Kidney (tissue), 14 donors: ENCODE data around the gene NUDT22. TPM values are rescaled to one million over a fixed set of nuclear protein-coding genes. Genes with fewer than 3 reads are reported as not detected.
A peak's percentile ranks its signal among the peaks of the same experiment; 100 is the strongest.

ENCODE experiments used
- DNase-seq, 5 donors: peaks; one replicate each; pipeline ENCODE4 v3.0.0-alpha.2; 2013 to 2020
- FAIRE-seq: peaks from 2 replicates; lab custom pipeline; 2012; peaks lifted over from hg19 to GRCh38; lab: Jason Lieb, UNC
- H3K27ac ChIP-seq, 2 donors: one replicate each; pipeline ENCODE4 v1.7.0; 2013; ENCODE audit warnings: low read depth in 2 of 2, low read length in 2 of 2, inconsistent platforms in 1 of 2
- H3K27me3 ChIP-seq: one replicate; pipeline ENCODE4 v1.7.1; 2013; ENCODE audit warnings: low read length, inconsistent platforms; ENCODE audit not compliant: control insufficient read depth, insufficient read depth
- H3K36me3 ChIP-seq, 3 donors: one replicate each; pipeline versions ENCODE4 v1.7.0 to v1.7.1; 2013; ENCODE audit warnings: low read length in 3 of 3, control low read depth in 1 of 3, inconsistent platforms in 1 of 3; ENCODE audit not compliant: insufficient read depth in 3 of 3, control insufficient read depth in 2 of 3
- H3K4me1 ChIP-seq, 3 donors: one replicate each; pipeline versions ENCODE4 v1.7.0 to v1.7.1; 2013; ENCODE audit warnings: low read length in 3 of 3, inconsistent platforms in 1 of 3, low read depth in 1 of 3; ENCODE audit not compliant: control insufficient read depth in 2 of 3, insufficient read depth in 2 of 3
- H3K4me3 ChIP-seq, 3 donors: one replicate each; pipeline versions ENCODE4 v1.7.0 to v1.8.1; 2013; ENCODE audit warnings: low read length in 3 of 3, control low read depth in 1 of 3, inconsistent platforms in 1 of 3
- H3K9ac ChIP-seq, 3 donors: one replicate each; pipeline versions ENCODE4 v1.7.0 to v1.7.1; 2013; ENCODE audit warnings: low read length in 3 of 3, control low read depth in 1 of 3, inconsistent platforms in 1 of 3
- H3K9me3 ChIP-seq, 3 donors: one replicate each; pipeline versions ENCODE4 v1.7.0 to v1.7.1; 2013; ENCODE audit warnings: low read length in 3 of 3, control low read depth in 1 of 3, inconsistent platforms in 1 of 3; ENCODE audit not compliant: control insufficient read depth in 2 of 3, insufficient read depth in 1 of 3
- CTCF ChIP-seq: IDR thresholded peaks from 3 replicates; pipeline ENCODE4 v1.5.1; 2012; ENCODE audit warnings: mild to moderate bottlenecking, moderate library complexity, borderline replicate concordance; ENCODE audit not compliant: insufficient read depth; ENCODE audit errors: extremely low read depth
- intact Hi-C: fragments of 100-400 bp; cut with DNase I; formaldehyde crosslinking; loops from one replicate; pipeline ENCODE4 v1.11.1; 2022
- polyA plus RNA-seq: library from polyadenylated mRNA; stranded (reverse); fragments of 350-450 nt; fragmentation: Illumina TruSeq; extraction: RNeasy Lipid Tissue Mini Kit (QIAGEN cat#74804); gene quantifications from one replicate; pipeline ENCODE4 v1.2.3, GENCODE V29; 2014; ENCODE audit warnings: low read depth, low replicate concordance; ENCODE audit not compliant: insufficient read depth
- total RNA-seq: library from RNA; stranded (reverse); fragmentation: NEBNext Ultra II Directional; extraction: Animal tissue kit (Norgen Biotek cat#: 25700); gene quantifications from one replicate; pipeline ENCODE4 v1.2.1, GENCODE V29; 2021
- donor health status: control.
- donor health status: control.
- donor health status: control.
- donor health status: control.
- donor health status: control.
- donor health status: DM: yes; HTN: yes; CAD: no.
- donor health status: Normal renal cell carcinoma (clear cell type).

The NUDT22 gene
- total and polyA plus RNA-seq, 2 donors from 2014 or later, result 64.5 to 150 TPM

- H3K27me3 ChIP-seq, result no peaks in the 10 kb centered on the region
- no peak for DNase-seq
- H3K9me3 ChIP-seq, result no peaks in the 10 kb centered on the region
- peaks cover 0 to 5% (median 0%) of the 10 kb centered on the region in 3 donors for H3K4me1 ChIP-seq
- no peak overlapping the region for H3K9ac ChIP-seq
- H3K4me3 ChIP-seq, result no peak overlapping the region
- FAIRE-seq, result no peak
- intact Hi-C loops, result no loop called here
- TF ChIP-seq CTCF, result no peak
- H3K27ac ChIP-seq, result no peak overlapping the region
- peaks cover 4 to 37% (median 24%) of the 10 kb centered on the region in 3 donors for H3K36me3 ChIP-seq
Measured at GRCh38 chr11:64203421-64204079, 22.5 kb upstream of the NUDT22 start.

- H3K4me3 ChIP-seq, result no peak overlapping the region
- H3K9ac ChIP-seq, result no peak overlapping the region
- peaks cover 0 to 5% (median 0%) of the 10 kb centered on the region in 3 donors for H3K4me1 ChIP-seq
- intact Hi-C loops, result no loop called here
- FAIRE-seq (no peak), DNase-seq (peak in 1 of 5 donors; percentile 40)
- H3K27me3 ChIP-seq, result no peaks in the 10 kb centered on the region
- no peak for TF ChIP-seq CTCF
- H3K27ac ChIP-seq, result no peak overlapping the region
- H3K9me3 ChIP-seq, result no peaks in the 10 kb centered on the region
- H3K36me3 ChIP-seq, result peaks cover 4 to 37% (median 24%) of the 10 kb centered on the region in 3 donors
Measured at GRCh38 chr11:64204080-64204440, 22.0 kb upstream of the NUDT22 start.

- H3K9ac ChIP-seq, result no peak overlapping the region
- no peaks in the 10 kb centered on the region for H3K9me3 ChIP-seq
- H3K4me1 ChIP-seq, result peaks cover 0 to 5% (median 0%) of the 10 kb centered on the region in 3 donors
- H3K4me3 ChIP-seq, result no peak overlapping the region
- TF ChIP-seq CTCF, result peak; percentile 87
- no peak overlapping the region for H3K27ac ChIP-seq
- peak; percentile 87 to 96 (median 94) for DNase-seq
- no peak for FAIRE-seq
- no peaks in the 10 kb centered on the region for H3K27me3 ChIP-seq
- peaks cover 4 to 37% (median 24%) of the 10 kb centered on the region in 3 donors for H3K36me3 ChIP-seq
- intact Hi-C loops, result no loop called here
Measured at GRCh38 chr11:64204464-64204989, 21.5 kb upstream of the NUDT22 start.
